Spleen (tissue), 11 donors: Measurements from ENCODE around the gene PCSK9. TPM values are rescaled to one million over a fixed set of nuclear protein-coding genes. Genes with fewer than 3 reads are reported as not detected.
"Not testable (repeated sequence)": the region's sequence is repeated elsewhere in the genome, so short reads cannot be mapped to it uniquely, and the experiment has no call there.

Experiments
- DNase-seq: peaks from one replicate; pipeline ENCODE4 v3.0.0-alpha.2; 2020
- H3K27ac ChIP-seq, 8 donors: fragments of 200-600 bp; sonication (generic) in 7 of 8; 1 replicate in 4 of 8; 2 replicates in 4 of 8; pipeline versions ENCODE4 v1.5.0 to v1.8.0; 2016 to 2021; ENCODE audit warnings: inconsistent platforms in 4 of 8, mild to moderate bottlenecking in 4 of 8, moderate library complexity in 1 of 8
- H3K27me3 ChIP-seq, 7 donors: fragments of 200-600 bp; sonication (generic) in 6 of 7; replicated peaks in 1 of 7; 1 replicate in 4 of 7; 2 replicates in 3 of 7; pipeline versions ENCODE4 v1.5.0 to v1.8.0; 2016 to 2021; ENCODE audit warnings: inconsistent platforms in 3 of 7, mild to moderate bottlenecking in 1 of 7
- H3K36me3 ChIP-seq, 6 donors: fragments of 200-600 bp; sonication (generic) in 5 of 6; 1 replicate in 4 of 6; 2 replicates in 2 of 6; pipeline versions ENCODE4 v1.5.0 to v1.8.0; 2016 to 2021; ENCODE audit warnings: inconsistent platforms in 2 of 6
- H3K4me1 ChIP-seq, 6 donors: fragments of 200-600 bp; sonication (generic) in 5 of 6; 1 replicate in 3 of 6; 2 replicates in 3 of 6; pipeline versions ENCODE4 v1.5.0 to v1.8.0; 2016 to 2021; ENCODE audit warnings: inconsistent platforms in 3 of 6
- H3K4me3 ChIP-seq, 8 donors: fragments of 200-600 bp; sonication (generic) in 7 of 8; 1 replicate in 4 of 8; 2 replicates in 4 of 8; pipeline versions ENCODE4 v1.5.0 to v1.8.0; 2016 to 2021; ENCODE audit warnings: inconsistent platforms in 4 of 8, mild to moderate bottlenecking in 4 of 8, moderate library complexity in 2 of 8
- H3K9me3 ChIP-seq, 8 donors: fragments of 200-600 bp; sonication (generic) in 7 of 8; 1 replicate in 4 of 8; 2 replicates in 4 of 8; pipeline versions ENCODE4 v1.5.0 to v1.8.0; 2016 to 2021; ENCODE audit warnings: inconsistent platforms in 4 of 8
- CTCF ChIP-seq, 11 experiments: fragments of 200-600 bp in 7 of 11; fragments of 450-650 bp in 4 of 11; sonication (generic) in 4 of 11; IDR thresholded peaks in 8 of 11; conservative IDR thresholded peaks in 3 of 11; 1 replicate in 7 of 11; 2 replicates in 4 of 11; pipeline versions ENCODE4 v1.4.0 to v1.8.0; 2016 to 2021; ENCODE audit warnings: antibody characterized with exemption in 11 of 11, inconsistent platforms in 4 of 11, mild to moderate bottlenecking in 1 of 11
- POLR2A ChIP-seq, 3 donors: fragments of 450-650 bp; IDR thresholded peaks; one replicate each; pipeline ENCODE4 v1.5.1; 2017; ENCODE audit warnings: antibody characterized with exemption in 3 of 3, mild to moderate bottlenecking in 1 of 3
- POLR2AphosphoS5 ChIP-seq, 3 donors: sonication (generic); formaldehyde crosslinking; IDR thresholded peaks; one replicate each; pipeline ENCODE4 v1.5.1; 2017; ENCODE audit warnings: antibody characterized with exemption in 3 of 3
- WGBS, 5 donors: extraction: QIAGEN DNeasy Blood & Tissue Kit in 3 of 5; methylation state at CpG; one replicate each; pipeline versions ENCODE4 v1.1.5 to v1.1.7; 2013 to 2018; 5-methylcytosine and 5-hydroxymethylcytosine counted together
- intact Hi-C: fragments of 100-400 bp; cut with DNase I; formaldehyde crosslinking; loops from one replicate; pipeline ENCODE4 v1.15.0; 2023; ENCODE audit warnings: low total_unique reads
- polyA plus RNA-seq, 3 donors: library from polyadenylated mRNA; stranded (reverse); fragments of 200-250 nt; gene quantifications; one replicate each; pipeline ENCODE4 v1.2.1, GENCODE V29; 2013
- total RNA-seq, 7 donors: library from RNA; depleted of rRNA in 3 of 7; stranded (reverse); fragments of >200 nt in 3 of 7; fragmentation: NEBNext Ultra II Directional in 4 of 7; extraction: Animal tissue kit (Norgen Biotek cat#: 25700) in 4 of 7; gene quantifications; one replicate each; pipeline versions ENCODE4 v1.1.0 to v1.2.1, GENCODE V29; 2016 to 2021
- donor health status: healthy with polysubstance abuse.
- donor health status: DM: no; HTN: no; CAD: no; lungs with moderate emphysema.
- donor health status: DM: no; HTN: no; CAD: no.
- donor health status: Bipolar disorder and iron deficiency.
- donor health status: healthy.
- donor health status: DM: no; HTN: no; CAD: no.
- donor health status: DM: yes; HTN: yes; CAD: no.

The PCSK9 gene
- total and polyA plus RNA-seq, 10 donors = 0.03 to 0.85 (median 0.18) TPM; not detected in 3

GRCh38 chr1:55015731-55016620, 23.4 kb upstream of the PCSK9 start:
- H3K9me3 ChIP-seq = no peaks in the 10 kb centered on the region
- H3K36me3 ChIP-seq = no peaks in the 10 kb centered on the region
- no peak for TF ChIP-seq POLR2A (IDR thresholded peaks at IDR 0.05)
- no peak for TF ChIP-seq CTCF (IDR thresholded peaks at IDR 0.05 in 8 of 11, conservative IDR thresholded peaks at IDR 0.05 in 3 of 11)
- no peak for TF ChIP-seq POLR2AphosphoS5 (IDR thresholded peaks at IDR 0.05)
- no peaks in the 10 kb centered on the region for H3K4me1 ChIP-seq
- H3K27ac ChIP-seq = no peak overlapping the region
- H3K27me3 ChIP-seq = peaks cover 0 to 36% (median 0%) of the 10 kb centered on the region in 7 donors
- WGBS, 5 donors = 60 to 74% (median 73%) methylated on average over 12 of the region's 12 CpGs
- peak; percentile 58 for DNase-seq
- intact Hi-C loops = no loop called here
- no peak overlapping the region for H3K4me3 ChIP-seq

DNA sequence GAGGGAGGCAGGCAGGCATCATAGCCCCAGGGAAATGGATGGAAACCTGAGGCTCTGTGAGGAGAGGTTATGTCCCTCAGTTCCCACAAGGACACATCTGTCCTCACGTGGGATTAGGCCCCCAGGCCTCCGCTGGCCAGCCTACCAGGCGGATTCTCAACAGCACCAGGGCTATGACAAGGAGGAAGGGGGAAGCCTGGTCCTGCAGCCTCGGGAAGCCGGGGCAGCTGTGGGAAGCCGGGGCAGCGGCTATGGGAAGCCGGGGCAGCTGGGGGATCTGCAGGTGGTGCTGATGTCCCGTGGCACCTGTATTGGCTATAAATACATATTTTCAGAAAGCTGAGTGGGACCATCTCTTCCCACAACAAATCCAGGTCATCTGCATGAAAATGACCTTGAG, 21.0 kb upstream of the PCSK9 start:
- peaks cover 0 to 11% (median 6%) of the 10 kb centered on the region in 6 donors for H3K4me1 ChIP-seq
- H3K4me3 ChIP-seq = no peak overlapping the region
- TF ChIP-seq POLR2A (IDR thresholded peaks at IDR 0.05) (no peak), CTCF (IDR thresholded peaks at IDR 0.05 in 8 of 11, conservative IDR thresholded peaks at IDR 0.05 in 3 of 11) (no peak), POLR2AphosphoS5 (IDR thresholded peaks at IDR 0.05) (no peak)
- H3K9me3 ChIP-seq = no peaks in the 10 kb centered on the region
- peak; percentile 34 for DNase-seq
- 82 to 88% (median 87%) methylated on average over 9 of the region's 9 CpGs for WGBS, 5 donors
- no peaks in the 10 kb centered on the region for H3K36me3 ChIP-seq
- H3K27ac ChIP-seq = no peak overlapping the region
- intact Hi-C loops = no loop called here
- peaks cover 0 to 32% (median 0%) of the 10 kb centered on the region in 7 donors for H3K27me3 ChIP-seq

DNA sequence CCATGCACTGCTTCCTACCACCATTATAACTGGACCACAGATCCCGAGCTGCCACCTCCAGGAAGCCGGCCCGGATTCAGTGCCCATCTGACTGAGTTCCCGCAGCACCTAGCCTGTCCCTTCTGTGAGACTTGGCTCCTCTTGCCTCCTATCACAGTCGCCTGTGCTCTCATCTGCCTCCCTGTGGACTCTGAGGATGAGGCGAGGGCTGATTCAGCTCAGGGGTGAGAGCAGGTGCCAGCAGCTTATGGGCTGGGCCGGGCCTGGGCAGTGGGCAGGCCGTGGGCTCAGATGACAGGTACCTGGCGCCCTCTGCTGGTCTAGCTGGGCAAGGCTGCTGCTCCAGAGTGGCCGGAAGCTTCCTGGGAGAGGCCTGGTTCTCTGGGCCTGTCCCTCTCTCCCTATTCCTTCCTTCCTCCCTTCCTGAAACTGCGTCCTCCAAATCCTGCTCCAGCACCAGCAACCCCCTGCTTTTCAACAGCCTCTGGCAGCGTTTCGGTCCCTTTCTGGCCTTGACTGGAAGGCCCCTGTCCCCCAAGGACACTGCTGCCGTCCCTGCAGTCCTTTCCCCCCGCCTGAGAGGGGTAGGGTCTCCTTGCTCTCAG, 17.3 kb upstream of the PCSK9 start:
- peaks cover 0 to 17% (median 0%) of the 10 kb centered on the region in 7 donors for H3K27me3 ChIP-seq
- H3K4me3 ChIP-seq = no peak overlapping the region
- peak overlapping the region in 5 of 8 donors; percentile 5 to 65 (median 48) for H3K27ac ChIP-seq
- no peaks in the 10 kb centered on the region for H3K9me3 ChIP-seq
- no peaks in the 10 kb centered on the region for H3K36me3 ChIP-seq
- intact Hi-C loops = no loop called here
- TF ChIP-seq POLR2AphosphoS5 (IDR thresholded peaks at IDR 0.05) (peak in 2 of 3 donors; percentile 22 to 43), POLR2A (IDR thresholded peaks at IDR 0.05) (no peak), CTCF (IDR thresholded peaks at IDR 0.05 in 8 of 11, conservative IDR thresholded peaks at IDR 0.05 in 3 of 11) (peak; percentile 60 to 92 (median 79))
- 46 to 55% (median 48%) methylated on average over 15 of the region's 15 CpGs for WGBS, 5 donors
- peak; percentile 91 for DNase-seq
- H3K4me1 ChIP-seq = peaks cover 0 to 11% (median 6%) of the 10 kb centered on the region in 6 donors

DNA sequence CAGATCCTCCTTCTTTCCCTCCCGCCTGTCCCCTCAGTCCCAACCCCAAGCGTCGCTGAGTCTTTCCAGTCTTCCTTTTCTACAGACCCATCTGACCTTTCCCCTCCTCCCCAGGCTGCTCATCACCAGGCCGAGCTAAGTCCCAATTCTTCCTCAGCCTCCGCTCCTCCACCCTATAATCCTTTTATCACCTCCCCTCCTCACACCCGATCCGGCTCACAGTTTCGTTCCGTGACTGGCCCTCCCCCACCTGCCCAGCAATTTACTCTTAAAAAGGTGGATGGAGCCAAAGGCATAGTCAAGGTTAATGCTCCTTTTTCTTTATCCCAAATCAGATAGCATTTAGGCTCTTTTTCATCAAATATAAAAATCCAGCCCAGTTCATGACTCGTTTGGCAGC, 15.2 kb upstream of the PCSK9 start:
- DNase-seq = peak; percentile 33
- WGBS, 5 donors = 81 to 94% (median 83%) methylated on average over 7 to 10 of the region's 10 CpGs
- intact Hi-C loops = not testable (repeated sequence)

GRCh38 chr1:55026682-55027081, 12.7 kb upstream of the PCSK9 start:
- intact Hi-C loops, H3K27ac ChIP-seq, DNase-seq, H3K36me3 ChIP-seq, H3K27me3 ChIP-seq, H3K4me1 ChIP-seq, H3K4me3 ChIP-seq, H3K9me3 ChIP-seq: not testable (repeated sequence)
- WGBS, 5 donors = 76 to 95% (median 83%) methylated on average over 3 of the region's 3 CpGs

More for the DNA sequence above, 15.2 kb upstream of the PCSK9 start:
- H3K4me3 ChIP-seq, H3K36me3 ChIP-seq, H3K9me3 ChIP-seq, H3K27ac ChIP-seq: not testable (repeated sequence)
- peaks cover 0 to 10% (median 0%) of the 10 kb centered on the region in 7 donors for H3K27me3 ChIP-seq
- H3K4me1 ChIP-seq = peaks cover 0 to 11% (median 6%) of the 10 kb centered on the region in 6 donors

DNA sequence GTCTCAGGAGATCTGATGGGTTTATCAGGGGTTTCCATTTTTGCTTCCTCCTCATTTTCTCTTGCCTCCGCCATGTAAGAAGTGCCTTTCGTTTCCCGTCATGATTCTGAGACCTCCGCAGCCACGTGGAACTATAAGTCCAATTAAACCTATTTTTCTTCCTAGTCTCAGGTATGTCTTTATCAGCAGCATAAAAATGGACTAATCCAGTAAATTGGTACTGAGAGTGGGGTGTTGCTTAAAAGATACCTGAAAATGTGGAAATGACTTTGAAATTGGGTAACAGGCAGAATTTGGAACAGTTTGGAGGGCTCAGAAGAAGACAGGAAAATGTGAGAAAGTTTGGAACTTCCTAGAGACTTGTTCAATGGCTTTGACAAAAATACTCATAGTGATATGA, 8.2 kb upstream of the PCSK9 start:
- H3K36me3 ChIP-seq, intact Hi-C loops, DNase-seq, H3K4me1 ChIP-seq, H3K27ac ChIP-seq, H3K4me3 ChIP-seq, H3K9me3 ChIP-seq: not testable (repeated sequence)
- peaks cover 0 to 29% (median 0%) of the 10 kb centered on the region in 7 donors for H3K27me3 ChIP-seq
- 93 to 100% (median 95%) methylated on average over 5 of the region's 5 CpGs for WGBS, 5 donors
